OCI-LY3 (cell line): ENCODE data around the gene SMIM14.

Experiments
- EZH2phosphoT487 ChIP-seq: fragments of 200-600 bp; shearing (Covaris generic); IDR thresholded peaks from 2 replicates; pipeline ENCODE4 v1.6.1; 2018; ENCODE audit warnings: antibody characterized with exemption, mixed run types, low read depth
- TF ChIP-seq, protein P1 (sequence below): fragments of 200-600, 300-600 bp; sonication (generic); IDR thresholded peaks from 2 replicates; pipeline ENCODE4 v1.5.1; 2014; ENCODE audit warnings: antibody characterized with exemption, low read length, low read depth

GRCh38 chr4:39555472-39555871, 83.2 kb downstream of the SMIM14 start:
- TF ChIP-seq, protein P1, sequence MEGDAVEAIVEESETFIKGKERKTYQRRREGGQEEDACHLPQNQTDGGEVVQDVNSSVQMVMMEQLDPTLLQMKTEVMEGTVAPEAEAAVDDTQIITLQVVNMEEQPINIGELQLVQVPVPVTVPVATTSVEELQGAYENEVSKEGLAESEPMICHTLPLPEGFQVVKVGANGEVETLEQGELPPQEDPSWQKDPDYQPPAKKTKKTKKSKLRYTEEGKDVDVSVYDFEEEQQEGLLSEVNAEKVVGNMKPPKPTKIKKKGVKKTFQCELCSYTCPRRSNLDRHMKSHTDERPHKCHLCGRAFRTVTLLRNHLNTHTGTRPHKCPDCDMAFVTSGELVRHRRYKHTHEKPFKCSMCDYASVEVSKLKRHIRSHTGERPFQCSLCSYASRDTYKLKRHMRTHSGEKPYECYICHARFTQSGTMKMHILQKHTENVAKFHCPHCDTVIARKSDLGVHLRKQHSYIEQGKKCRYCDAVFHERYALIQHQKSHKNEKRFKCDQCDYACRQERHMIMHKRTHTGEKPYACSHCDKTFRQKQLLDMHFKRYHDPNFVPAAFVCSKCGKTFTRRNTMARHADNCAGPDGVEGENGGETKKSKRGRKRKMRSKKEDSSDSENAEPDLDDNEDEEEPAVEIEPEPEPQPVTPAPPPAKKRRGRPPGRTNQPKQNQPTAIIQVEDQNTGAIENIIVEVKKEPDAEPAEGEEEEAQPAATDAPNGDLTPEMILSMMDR, result no peak
- no peak for TF ChIP-seq EZH2phosphoT487
